HG03025 (cell line): Measurements from ENCODE around the gene SHPK.

Source experiments
- ATAC-seq: cut with Tn5 transposase; IDR thresholded peaks from one replicate; pipeline ENCODE4 v1.9.1; 2021; ENCODE audit warnings: mild to moderate bottlenecking, moderate library complexity; ENCODE audit not compliant: unreplicated experiment, low FRiP score

The SHPK gene

GRCh38 chr17:3636154-3636907 lies at the start of gene SHPK, which contains the start of gene CTNS:
Gene SHPK (minus strand): TSS chr17:3636250. CDS start chr17:3636219, 31 bp downstream.
Gene CTNS (plus strand): TSS chr17:3636760. CDS start chr17:3640207, 3,447 bp downstream.
- ATAC-seq: peak; percentile 89

- ATAC-seq: no peak
Observed at GRCh38 chr17:3685174-3685573, 49.1 kb upstream of the SHPK start.

GRCh38 chr17:3683054-3683511 lies 47.0 kb upstream of the SHPK start:
- ATAC-seq: no peak

GRCh38 chr17:3682033-3682432 lies 46.0 kb upstream of the SHPK start:
- no peak for ATAC-seq

- ATAC-seq: no peak
Observed at GRCh38 chr17:3681565-3681964, 45.5 kb upstream of the SHPK start.

- no peak for ATAC-seq
Observed at GRCh38 chr17:3681057-3681456, 45.0 kb upstream of the SHPK start.

GRCh38 chr17:3679531-3680126 lies 43.6 kb upstream of the SHPK start:
- ATAC-seq: no peak

- ATAC-seq: no peak
Observed at GRCh38 chr17:3678821-3679530, 42.9 kb upstream of the SHPK start.

- ATAC-seq: no peak
Observed at GRCh38 chr17:3678095-3678820, 42.2 kb upstream of the SHPK start.

GRCh38 chr17:3675886-3676285 lies 39.8 kb upstream of the SHPK start:
- ATAC-seq: no peak

GRCh38 chr17:3672571-3672970 lies 36.5 kb upstream of the SHPK start:
- no peak for ATAC-seq

GRCh38 chr17:3669548-3669947 lies 33.5 kb upstream of the SHPK start:
- ATAC-seq: no peak

- peak; percentile 15 for ATAC-seq
Observed at GRCh38 chr17:3669085-3669347, 33.0 kb upstream of the SHPK start.

- ATAC-seq: peak; percentile 72
Observed at GRCh38 chr17:3668279-3669084, 32.4 kb upstream of the SHPK start, which contains the start of the genes EMC6 and TAX1BP3. Gene EMC6 (plus strand): TSS chr17:3668812. CDS start chr17:3669147, 335 bp downstream. Gene TAX1BP3 (minus strand): TSS chr17:3668578. CDS start chr17:3668526, 52 bp downstream.

- ATAC-seq: peak; percentile 12
Observed at GRCh38 chr17:3667366-3668278, 31.6 kb upstream of the SHPK start.

GRCh38 chr17:3666516-3666915 lies 30.5 kb upstream of the SHPK start:
- ATAC-seq: no peak

GRCh38 chr17:3665834-3666233 lies 29.8 kb upstream of the SHPK start:
- ATAC-seq: no peak

- ATAC-seq: no peak
Observed at GRCh38 chr17:3663102-3664011, 27.3 kb upstream of the SHPK start.
